ENCODE data around the gene SYT1. TPM values are rescaled to one million over a fixed set of nuclear protein-coding genes. Genes with fewer than 3 reads are reported as not detected.

Gene SYT1
- total and polyA plus RNA-seq, 9 donors, result 0.45 to 18.3 (median 9.7) TPM

DNA sequence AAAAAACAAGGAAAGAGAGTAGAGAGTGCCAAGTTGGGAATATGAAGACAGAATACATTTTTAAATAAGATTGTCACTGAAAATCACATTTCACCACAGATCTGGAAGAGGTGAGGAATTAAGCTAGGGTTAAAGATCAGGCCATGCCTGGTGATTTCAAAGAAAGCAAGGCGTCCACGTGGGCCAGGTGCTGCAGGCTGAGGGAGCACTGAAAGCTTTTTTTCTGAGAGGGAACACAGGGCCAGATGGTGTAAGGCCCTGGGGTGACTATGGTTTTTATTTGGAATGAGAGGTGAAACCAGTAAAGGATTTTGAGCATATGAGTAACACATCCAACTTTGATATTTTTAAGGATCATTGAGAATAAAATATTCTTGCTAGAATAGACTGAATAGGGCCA lies 20.9 kb downstream of the SYT1 start:
- no peak for TF ChIP-seq POLR2A (IDR thresholded peaks at IDR 0.05)
- no peak for TF ChIP-seq CTCF (IDR thresholded peaks at IDR 0.05)
- no peak for TF ChIP-seq EP300 (IDR thresholded peaks at IDR 0.05)
- Histone ChIP-seq H3K27me3 (no peaks in the 10 kb centered on the region), H3K4me1 (ENCODE audit: insufficient read depth) (no peaks in the 10 kb centered on the region), H3K9me3 (no peaks in the 10 kb centered on the region), H3K36me3 (no peaks in the 10 kb centered on the region), H3K27ac (no peak overlapping the region), H3K4me3 (no peak overlapping the region)
- 67 to 71% (median 68%) methylated on average over 2 of the region's 2 CpGs for WGBS, 3 donors
- no peak for DNase-seq
- intact Hi-C loops (cut with DNase I), result loop anchor here in 1 of 4 donors (10.0 kb wide), 1 partner anchor 1821 kb away; the partner anchor contains the start of gene E2F7

DNA sequence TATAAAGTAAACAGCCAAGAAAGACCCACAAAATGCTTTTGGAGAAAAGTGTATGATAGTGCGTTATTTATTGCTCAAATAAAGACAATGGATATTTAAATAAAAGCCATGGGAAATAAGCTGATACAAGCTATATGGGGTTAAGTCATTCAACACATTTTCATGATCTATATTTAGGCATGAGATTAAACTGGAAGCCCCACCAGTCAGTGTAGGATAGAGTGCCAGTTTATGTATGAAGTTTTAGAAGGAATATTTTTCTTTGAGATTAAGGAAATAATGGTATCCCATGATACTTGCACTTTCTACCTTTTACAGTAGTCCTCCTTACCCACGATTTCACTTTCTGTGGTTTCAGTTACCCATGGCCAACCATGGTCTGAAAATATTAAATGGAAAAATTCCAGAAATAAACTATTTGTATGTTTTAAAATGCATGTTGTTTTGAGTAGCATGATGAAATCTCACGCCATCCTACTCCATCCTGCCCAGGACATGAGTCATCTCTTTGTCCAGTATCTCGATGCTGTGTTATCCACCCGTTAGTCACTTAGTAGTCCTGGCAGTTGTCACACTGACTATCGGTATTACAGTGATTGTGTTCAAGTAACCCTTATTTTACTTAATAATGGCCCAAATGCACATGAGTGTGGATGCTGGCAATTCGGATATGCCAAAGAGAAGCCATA lies 22.3 kb downstream of the SYT1 start:
- intact Hi-C loops (cut with DNase I), result loop anchor here in 1 of 4 donors (10.0 kb wide), 1 partner anchor 1822 kb away; the partner anchor contains the start of gene E2F7
- H3K27ac ChIP-seq, result no peak overlapping the region
- H3K27me3 ChIP-seq, result no peaks in the 10 kb centered on the region
- DNase-seq, result no peak
- H3K36me3 ChIP-seq, result no peaks in the 10 kb centered on the region
- H3K4me1 ChIP-seq (ENCODE audit: insufficient read depth), result no peaks in the 10 kb centered on the region
- TF ChIP-seq POLR2A (IDR thresholded peaks at IDR 0.05) (no peak), CTCF (IDR thresholded peaks at IDR 0.05) (no peak), EP300 (IDR thresholded peaks at IDR 0.05) (no peak)
- no peak overlapping the region for H3K4me3 ChIP-seq
- WGBS, 3 donors, result 87 to 91% (median 91%) methylated on average over 7 of the region's 7 CpGs
- H3K9me3 ChIP-seq, result no peaks in the 10 kb centered on the region

DNA sequence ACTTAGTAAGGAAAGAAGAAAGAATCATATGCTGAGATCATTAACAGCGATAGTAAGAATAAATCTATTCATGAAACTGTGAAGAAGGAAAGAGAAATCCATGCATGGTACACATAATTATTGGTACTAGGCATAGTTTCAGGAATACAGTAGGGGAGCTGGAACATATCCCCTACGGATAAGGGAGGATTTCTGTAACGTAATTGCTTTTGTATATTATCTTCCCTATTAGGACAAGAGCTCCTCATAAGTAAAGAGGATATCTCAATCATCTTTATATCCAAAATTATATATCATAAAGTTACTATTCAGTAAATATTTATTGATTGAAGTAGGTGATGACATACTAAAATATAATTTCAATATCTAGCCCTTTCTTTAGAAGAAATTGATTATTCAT lies 22.9 kb downstream of the SYT1 start:
- whole genome bisulfite sequencing, 3 donors, result 89 to 96% (median 91%) methylated on average over 3 of the region's 3 CpGs
- no peak for DNase-seq
- intact Hi-C loops (cut with DNase I), result loop anchor here in 1 of 4 donors (10.0 kb wide), 1 partner anchor 1823 kb away; the partner anchor contains the start of gene E2F7
- H3K9me3 ChIP-seq, result no peaks in the 10 kb centered on the region
- no peaks in the 10 kb centered on the region for H3K36me3 ChIP-seq
- no peaks in the 10 kb centered on the region for H3K27me3 ChIP-seq
- no peaks in the 10 kb centered on the region for H3K4me1 ChIP-seq (ENCODE audit: insufficient read depth)
- H3K27ac ChIP-seq, result no peak overlapping the region
- no peak overlapping the region for H3K4me3 ChIP-seq
- no peak for TF ChIP-seq CTCF (IDR thresholded peaks at IDR 0.05)
- no peak for TF ChIP-seq POLR2A (IDR thresholded peaks at IDR 0.05)
- TF ChIP-seq EP300 (IDR thresholded peaks at IDR 0.05), result no peak

GRCh38 chr12:78888568-78888967 lies 24.0 kb downstream of the SYT1 start:
- intact Hi-C loops (cut with DNase I), result loop anchor here in 1 of 4 donors (10.0 kb wide), 1 partner anchor 1824 kb away; the partner anchor contains the start of gene E2F7
- no peaks in the 10 kb centered on the region for H3K36me3 ChIP-seq
- no peak overlapping the region for H3K4me3 ChIP-seq
- no peak for DNase-seq
- TF ChIP-seq CTCF (IDR thresholded peaks at IDR 0.05), result no peak
- no peak for TF ChIP-seq EP300 (IDR thresholded peaks at IDR 0.05)
- no peak for TF ChIP-seq POLR2A (IDR thresholded peaks at IDR 0.05)
- 90 to 94% (median 93%) methylated on average over 3 of the region's 3 CpGs for WGBS, 3 donors
- H3K9me3 ChIP-seq, result no peaks in the 10 kb centered on the region
- no peaks in the 10 kb centered on the region for H3K27me3 ChIP-seq
- H3K27ac ChIP-seq, result no peak overlapping the region
- no peaks in the 10 kb centered on the region for H3K4me1 ChIP-seq (ENCODE audit: insufficient read depth)
